C4-2B (cell line): ENCODE results near the gene CLEC4A.
A peak's percentile ranks its signal among the peaks of the same experiment; 100 is the strongest.
"Not testable (repeated sequence)": the region's sequence is repeated elsewhere in the genome, so short reads cannot be mapped to it uniquely, and the experiment has no call there.

Experiments used
- H3K27ac ChIP-seq: fragments of 450-650 bp; 2 replicates; pipeline ENCODE4 v1.5.1; 2017
- CTCF ChIP-seq: fragments of 450-650 bp; conservative IDR thresholded peaks from 2 replicates; pipeline ENCODE4 v1.5.1; 2017; ENCODE audit warnings: mild to moderate bottlenecking
- ZFX ChIP-seq: fragments of 450-650 bp; IDR thresholded peaks from 2 replicates; pipeline ENCODE4 v1.6.1; 2017

CLEC4A gene

GRCh38 chr12:8179989-8180585 lies 56.7 kb downstream of the CLEC4A start:
- peak overlapping the region; percentile 64 for H3K27ac ChIP-seq
- peak; percentile 90 for TF ChIP-seq CTCF
- TF ChIP-seq ZFX: peak; percentile 74

- not testable (repeated sequence) for H3K27ac ChIP-seq
Observed at GRCh38 chr12:8181271-8181670, 57.9 kb downstream of the CLEC4A start.

GRCh38 chr12:8182923-8183322 lies 59.5 kb downstream of the CLEC4A start:
- H3K27ac ChIP-seq: not testable (repeated sequence)

GRCh38 chr12:8183346-8183745 lies 59.9 kb downstream of the CLEC4A start:
- not testable (repeated sequence) for H3K27ac ChIP-seq

- not testable (repeated sequence) for H3K27ac ChIP-seq
Observed at GRCh38 chr12:8184206-8184605, 60.8 kb downstream of the CLEC4A start.

GRCh38 chr12:8188088-8188487 lies 64.7 kb downstream of the CLEC4A start:
- peak; percentile 7; the same call in 1 of the 2 replicates for TF ChIP-seq CTCF

More at GRCh38 chr12:8188088-8188487, 64.7 kb downstream of the CLEC4A start:
- H3K27ac ChIP-seq: not testable (repeated sequence)
